ENCODE data around the gene DVL1. TPM values are rescaled to one million over a fixed set of nuclear protein-coding genes. Genes with fewer than 3 reads are reported as not detected.

The DVL1 gene
- total RNA-seq, 1 donor from 2014 or later, result 92.9 TPM

DNA sequence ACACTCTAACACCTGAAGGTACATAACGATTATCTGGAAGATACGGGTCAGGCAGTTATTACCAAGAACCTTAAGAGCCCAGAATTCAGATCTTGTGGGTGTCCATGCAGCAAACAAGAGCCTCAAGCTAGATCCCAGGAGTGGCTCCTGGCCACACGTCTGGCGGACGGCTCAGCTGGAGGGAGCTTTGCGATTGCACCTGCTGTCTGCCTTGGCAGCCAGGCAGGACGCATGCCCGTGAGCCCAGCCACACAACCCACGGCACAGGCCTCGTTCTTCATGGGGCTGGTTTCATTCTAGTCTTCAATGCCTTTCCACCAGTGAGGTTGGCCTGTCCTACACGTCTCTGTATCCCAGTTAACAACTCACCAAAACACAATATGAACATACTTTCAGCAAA lies 44.2 kb upstream of the DVL1 start:
- Mint-ChIP-seq H3K27ac (ENCODE audit: unreplicated experiment) (no peak overlapping the region), H3K4me3 (ENCODE audit: unreplicated experiment) (no peak overlapping the region), H3K9me3 (ENCODE audit: unreplicated experiment) (no peaks in the 10 kb centered on the region), H3K4me1 (ENCODE audit: unreplicated experiment) (peaks cover 9% of the 10 kb centered on the region), H3K27me3 (ENCODE audit: unreplicated experiment) (no peaks in the 10 kb centered on the region), H3K36me3 (ENCODE audit: unreplicated experiment) (peaks cover 49% of the 10 kb centered on the region)
- TF ChIP-seq, protein P1, sequence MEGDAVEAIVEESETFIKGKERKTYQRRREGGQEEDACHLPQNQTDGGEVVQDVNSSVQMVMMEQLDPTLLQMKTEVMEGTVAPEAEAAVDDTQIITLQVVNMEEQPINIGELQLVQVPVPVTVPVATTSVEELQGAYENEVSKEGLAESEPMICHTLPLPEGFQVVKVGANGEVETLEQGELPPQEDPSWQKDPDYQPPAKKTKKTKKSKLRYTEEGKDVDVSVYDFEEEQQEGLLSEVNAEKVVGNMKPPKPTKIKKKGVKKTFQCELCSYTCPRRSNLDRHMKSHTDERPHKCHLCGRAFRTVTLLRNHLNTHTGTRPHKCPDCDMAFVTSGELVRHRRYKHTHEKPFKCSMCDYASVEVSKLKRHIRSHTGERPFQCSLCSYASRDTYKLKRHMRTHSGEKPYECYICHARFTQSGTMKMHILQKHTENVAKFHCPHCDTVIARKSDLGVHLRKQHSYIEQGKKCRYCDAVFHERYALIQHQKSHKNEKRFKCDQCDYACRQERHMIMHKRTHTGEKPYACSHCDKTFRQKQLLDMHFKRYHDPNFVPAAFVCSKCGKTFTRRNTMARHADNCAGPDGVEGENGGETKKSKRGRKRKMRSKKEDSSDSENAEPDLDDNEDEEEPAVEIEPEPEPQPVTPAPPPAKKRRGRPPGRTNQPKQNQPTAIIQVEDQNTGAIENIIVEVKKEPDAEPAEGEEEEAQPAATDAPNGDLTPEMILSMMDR (IDR thresholded peaks at IDR 0.05), result no peak
- no peak for DNase-seq (ENCODE audit: extremely low spot score, unreplicated experiment)

DNA sequence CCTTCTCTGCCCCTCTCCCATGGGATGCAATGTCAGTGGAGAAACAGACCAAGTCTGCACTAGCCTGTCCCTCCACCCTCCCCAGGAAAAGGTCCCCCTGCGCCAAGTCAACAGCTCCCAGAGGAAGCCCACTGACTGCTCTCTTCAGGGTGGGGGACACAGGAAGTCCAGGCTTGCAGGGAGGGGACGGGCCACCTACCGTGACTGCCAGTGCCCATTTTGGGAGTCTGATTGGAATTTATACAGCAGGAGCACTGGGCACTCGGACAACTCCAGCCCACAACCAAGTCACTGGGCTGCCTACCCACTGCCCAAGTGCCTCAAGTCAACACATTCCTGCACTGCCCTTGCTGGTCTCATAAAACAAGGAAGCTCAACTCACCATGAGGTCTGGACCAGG lies 43.8 kb upstream of the DVL1 start:
- no peak overlapping the region for H3K27ac Mint-ChIP-seq (ENCODE audit: unreplicated experiment)
- TF ChIP-seq, protein P1 (IDR thresholded peaks at IDR 0.05), result no peak
- H3K4me1 Mint-ChIP-seq (ENCODE audit: unreplicated experiment), result peaks cover 5% of the 10 kb centered on the region
- H3K9me3 Mint-ChIP-seq (ENCODE audit: unreplicated experiment), result no peaks in the 10 kb centered on the region
- H3K36me3 Mint-ChIP-seq (ENCODE audit: unreplicated experiment), result peaks cover 52% of the 10 kb centered on the region
- H3K4me3 Mint-ChIP-seq (ENCODE audit: unreplicated experiment), result no peak overlapping the region
- DNase-seq (ENCODE audit: extremely low spot score, unreplicated experiment), result no peak
- H3K27me3 Mint-ChIP-seq (ENCODE audit: unreplicated experiment), result no peaks in the 10 kb centered on the region

DNA sequence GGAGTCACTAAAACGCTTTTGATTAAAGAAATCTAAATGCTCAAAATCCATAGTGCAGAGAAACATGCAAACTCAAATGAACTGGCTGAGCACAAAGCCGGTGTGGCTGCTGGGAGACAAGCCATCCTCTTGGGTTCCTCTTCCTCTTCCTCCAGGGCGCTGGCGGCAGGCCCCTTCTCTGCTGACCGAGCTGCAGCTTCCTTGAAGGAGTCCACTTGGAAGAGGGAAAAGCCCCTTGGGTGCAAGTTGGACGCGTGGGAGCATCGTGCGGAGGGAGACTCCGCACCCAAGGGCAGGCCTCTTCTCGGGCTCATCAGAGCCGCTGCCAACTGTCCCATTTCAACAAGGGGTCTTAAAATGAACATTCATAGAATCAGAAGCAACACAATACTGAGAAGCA lies 42.0 kb upstream of the DVL1 start:
- H3K27ac Mint-ChIP-seq (ENCODE audit: unreplicated experiment), result no peak overlapping the region
- no peak for DNase-seq (ENCODE audit: extremely low spot score, unreplicated experiment)
- no peaks in the 10 kb centered on the region for H3K4me1 Mint-ChIP-seq (ENCODE audit: unreplicated experiment)
- H3K9me3 Mint-ChIP-seq (ENCODE audit: unreplicated experiment), result no peaks in the 10 kb centered on the region
- peaks cover 69% of the 10 kb centered on the region for H3K36me3 Mint-ChIP-seq (ENCODE audit: unreplicated experiment)
- TF ChIP-seq, protein P1 (IDR thresholded peaks at IDR 0.05), result no peak
- H3K4me3 Mint-ChIP-seq (ENCODE audit: unreplicated experiment), result no peak overlapping the region
- no peaks in the 10 kb centered on the region for H3K27me3 Mint-ChIP-seq (ENCODE audit: unreplicated experiment)

DNA sequence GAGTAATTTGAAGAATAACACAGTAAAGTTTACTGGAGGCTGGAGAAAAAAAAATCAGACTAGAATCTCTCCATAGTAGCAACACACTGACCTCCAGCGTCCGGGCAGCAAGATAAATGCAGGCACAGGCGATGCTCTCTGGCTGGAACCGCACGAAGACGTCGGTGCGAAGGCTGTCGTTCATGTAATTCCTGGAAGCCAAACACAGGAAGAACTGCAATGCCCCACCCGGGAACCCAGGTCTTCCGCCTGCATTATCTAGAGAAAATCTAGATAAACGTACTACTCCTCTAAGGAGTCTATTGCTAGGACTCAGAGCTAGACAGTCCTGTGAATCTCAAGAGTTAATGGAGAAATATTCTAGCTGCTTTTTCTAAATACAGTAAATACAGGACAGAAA lies 41.5 kb upstream of the DVL1 start:
- TF ChIP-seq, protein P1 (IDR thresholded peaks at IDR 0.05), result no peak
- Mint-ChIP-seq H3K9me3 (ENCODE audit: unreplicated experiment) (no peaks in the 10 kb centered on the region), H3K4me3 (ENCODE audit: unreplicated experiment) (no peak overlapping the region), H3K36me3 (ENCODE audit: unreplicated experiment) (peaks cover 74% of the 10 kb centered on the region), H3K27me3 (ENCODE audit: unreplicated experiment) (no peaks in the 10 kb centered on the region), H3K4me1 (ENCODE audit: unreplicated experiment) (no peaks in the 10 kb centered on the region), H3K27ac (ENCODE audit: unreplicated experiment) (no peak overlapping the region)
- no peak for DNase-seq (ENCODE audit: extremely low spot score, unreplicated experiment)

DNA sequence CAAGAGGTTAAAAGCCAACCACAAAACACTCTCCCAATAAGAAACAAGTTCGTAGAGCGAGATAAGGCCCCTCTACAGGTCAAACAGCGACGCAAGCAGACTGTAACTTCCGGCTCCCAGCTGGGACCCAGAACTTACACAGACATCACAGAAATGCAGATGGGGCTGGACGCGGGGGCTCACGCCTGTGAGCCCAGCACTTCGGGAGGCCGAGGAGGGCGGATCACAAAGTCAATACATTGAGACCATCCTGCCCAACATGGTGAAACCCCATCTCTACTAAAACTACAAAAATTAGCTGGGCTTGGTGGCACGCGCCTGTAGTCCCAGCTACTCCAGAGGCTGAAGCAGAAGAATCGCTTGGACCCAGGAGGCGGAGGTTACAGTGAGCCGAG lies 38.9 kb upstream of the DVL1 start:
- H3K27ac Mint-ChIP-seq (ENCODE audit: unreplicated experiment), result no peak overlapping the region
- no peaks in the 10 kb centered on the region for H3K9me3 Mint-ChIP-seq (ENCODE audit: unreplicated experiment)
- H3K4me3 Mint-ChIP-seq (ENCODE audit: unreplicated experiment), result no peak overlapping the region
- no peaks in the 10 kb centered on the region for H3K4me1 Mint-ChIP-seq (ENCODE audit: unreplicated experiment)
- TF ChIP-seq, protein P1 (IDR thresholded peaks at IDR 0.05), result no peak
- no peaks in the 10 kb centered on the region for H3K27me3 Mint-ChIP-seq (ENCODE audit: unreplicated experiment)
- H3K36me3 Mint-ChIP-seq (ENCODE audit: unreplicated experiment), result peaks cover 60% of the 10 kb centered on the region
- DNase-seq (ENCODE audit: extremely low spot score, unreplicated experiment), result no peak
